IMR-90 (cell line): ENCODE data around the gene EFNA5.

Experiments
- CEBPB ChIP-seq: IDR thresholded peaks from 2 replicates; pipeline ENCODE4 v1.6.1; 2012; ENCODE audit warnings: low read depth, low read length, improper control_type of control experiment
- CHD1 ChIP-seq: IDR thresholded peaks from 2 replicates; pipeline ENCODE4 v1.6.1; 2012; ENCODE audit warnings: low read depth, low read length, improper control_type of control experiment
- CTCF ChIP-seq: conservative IDR thresholded peaks from 2 replicates; pipeline ENCODE4 v1.5.1; 2012; ENCODE audit warnings: mild to moderate bottlenecking, low read depth, low read length, improper control_type of control experiment
- MAFK ChIP-seq: IDR thresholded peaks from 2 replicates; pipeline ENCODE4 v1.6.1; 2012; ENCODE audit warnings: low read depth, low read length, improper control_type of control experiment
- MXI1 ChIP-seq: IDR thresholded peaks from 2 replicates; pipeline ENCODE4 v1.6.1; 2012; ENCODE audit warnings: low read depth, mild to moderate bottlenecking, low read length, moderate library complexity, borderline replicate concordance
- POLR2A ChIP-seq: IDR thresholded peaks from 2 replicates; pipeline ENCODE4 v1.6.1; 2012; ENCODE audit warnings: mild to moderate bottlenecking, low read depth, low read length
- RAD21 ChIP-seq: IDR thresholded peaks from 2 replicates; pipeline ENCODE4 v1.6.1; 2012; ENCODE audit warnings: low read length, improper control_type of control experiment
- RFX5 ChIP-seq: IDR thresholded peaks from 2 replicates; pipeline ENCODE4 v1.8.0; 2012; ENCODE audit warnings: low read depth, mild to moderate bottlenecking, low read length, moderate library complexity
- USF2 ChIP-seq: fragments of 150-350 bp; IDR thresholded peaks from 2 replicates; pipeline ENCODE4 v1.6.1; 2017; ENCODE audit warnings: mild to moderate bottlenecking, antibody characterized with exemption, low read length, low read depth

GRCh38 chr5:107652408-107652807 is 18.3 kb downstream of the EFNA5 start:
- TF ChIP-seq POLR2A (no peak), RFX5 (no peak), CTCF (no peak), USF2 (no peak), CEBPB (no peak), RAD21 (no peak), MAFK (no peak), MXI1 (no peak), CHD1 (no peak)
